H1 (cell line): ENCODE measurements around the gene MTMR8. TPM values are rescaled to one million over a fixed set of nuclear protein-coding genes. Genes with fewer than 3 reads are reported as not detected.

ENCODE experiments used
- CTCF ChIA-PET: fragments of 300-600 bp; sonication (Branson Sonifier 250); formaldehyde crosslinking; loops from one replicate; lab custom pipeline; 2021; ENCODE audit not compliant: partially characterized antibody; lab: Charles Lee
- POLR2A ChIA-PET: fragments of 300-600 bp; sonication (Branson Sonifier 250); formaldehyde crosslinking; loops from one replicate; lab custom pipeline; 2021; ENCODE audit warnings: inconsistent platforms; ENCODE audit not compliant: partially characterized antibody; lab: Charles Lee
- DNase-seq, 2 experiments: peaks; one replicate each; pipeline versions ENCODE4 v3.0.0 to v3.0.0-alpha.2; 2010 to 2022; ENCODE audit warnings: low spot score in 2 of 2, low read depth in 1 of 2, mixed read lengths in 1 of 2
- FAIRE-seq: peaks from 2 replicates; lab custom pipeline; 2011; peaks lifted over from hg19 to GRCh38; lab: Jason Lieb, UNC
- H2AFZ ChIP-seq: 2 replicates; pipeline ENCODE4 v1.8.1; 2012; ENCODE audit warnings: low read length, inconsistent platforms
- H2AK5ac ChIP-seq: 2 replicates; pipeline ENCODE4 v1.6.1; 2013; ENCODE audit warnings: low read depth, low read length
- H2BK120ac ChIP-seq: replicated peaks from 2 replicates; pipeline ENCODE3; 2013; ENCODE audit warnings: low read depth, low read length, inconsistent platforms
- H2BK12ac ChIP-seq: 2 replicates; pipeline ENCODE4 v1.6.1; 2013; ENCODE audit warnings: low read depth, low read length
- H2BK15ac ChIP-seq: 2 replicates; pipeline ENCODE4 v1.6.1; 2013; ENCODE audit warnings: low read length
- H2BK20ac ChIP-seq: 2 replicates; pipeline ENCODE4 v1.6.1; 2013; ENCODE audit warnings: low read length
- H2BK5ac ChIP-seq: 2 replicates; pipeline ENCODE4 v1.6.1; 2013; ENCODE audit warnings: low read depth, low read length
- H3K14ac ChIP-seq: 2 replicates; pipeline ENCODE4 v1.6.1; 2013; ENCODE audit warnings: inconsistent platforms; ENCODE audit not compliant: insufficient read length
- H3K18ac ChIP-seq: 2 replicates; pipeline ENCODE4 v1.6.1; 2013; ENCODE audit warnings: low read length; ENCODE audit errors: extremely low read depth
- H3K23ac ChIP-seq: 2 replicates; pipeline ENCODE4 v1.6.1; 2013; ENCODE audit warnings: inconsistent platforms; ENCODE audit not compliant: insufficient read length
- H3K23me2 ChIP-seq: 2 replicates; pipeline ENCODE4 v1.6.1; 2013; ENCODE audit warnings: low read depth, low read length
- H3K27ac ChIP-seq: 2 replicates; pipeline ENCODE4 v1.6.1; 2011; ENCODE audit warnings: low read depth, low read length, inconsistent platforms
- H3K27me3 ChIP-seq, 4 experiments: replicated peaks in 1 of 4; 1 replicate in 1 of 4; 2 replicates in 3 of 4; pipeline versions ENCODE4 v1.6.1 to v1.8.1; 2011 to 2013; ENCODE audit warnings: low read length in 3 of 4, mild to moderate bottlenecking in 3 of 4, inconsistent platforms in 2 of 4, mixed read lengths in 2 of 4, moderate library complexity in 1 of 4; ENCODE audit not compliant: control insufficient read depth in 3 of 4, insufficient read depth in 3 of 4; ENCODE audit errors: extremely low read depth in 1 of 4
- H3K36me3 ChIP-seq, 4 experiments: 2 replicates each; pipeline versions ENCODE4 v1.6.1 to v1.8.1; 2011 to 2013; ENCODE audit warnings: mild to moderate bottlenecking in 4 of 4, low read length in 3 of 4, moderate library complexity in 2 of 4, control low read depth in 1 of 4, inconsistent platforms in 1 of 4; ENCODE audit not compliant: insufficient read depth in 4 of 4, control insufficient read depth in 2 of 4
- H3K4ac ChIP-seq: replicated peaks from 2 replicates; pipeline ENCODE3; 2013; ENCODE audit warnings: low read length, low read depth, mixed read lengths, inconsistent platforms; ENCODE audit not compliant: insufficient read length
- H3K4me1 ChIP-seq, 4 experiments: replicated peaks in 1 of 4; 1 replicate in 1 of 4; 2 replicates in 3 of 4; pipeline versions ENCODE4 v1.6.1 to v1.8.1; 2011 to 2013; ENCODE audit warnings: low read length in 3 of 4, inconsistent platforms in 2 of 4, mixed read lengths in 1 of 4; ENCODE audit not compliant: insufficient read depth in 4 of 4, control insufficient read depth in 3 of 4
- H3K4me2 ChIP-seq, 2 experiments: 2 replicates each; pipeline versions ENCODE4 v1.6.1 to v1.8.1; 2011 to 2013; ENCODE audit warnings: low read depth in 2 of 2, low read length in 2 of 2, control low read depth in 1 of 2, inconsistent platforms in 1 of 2, mild to moderate bottlenecking in 1 of 2; ENCODE audit not compliant: insufficient read depth in 1 of 2
- H3K4me3 ChIP-seq, 4 experiments: fragments of 200-600, 300-600 bp in 1 of 4; sonication (generic), shearing (Covaris generic), sonication (Bioruptor Twin) in 1 of 4; 2 replicates each; pipeline versions ENCODE4 v1.5.1 to v1.8.1; 2011 to 2016; ENCODE audit warnings: low read length in 4 of 4, low read depth in 3 of 4, control low read depth in 2 of 4, inconsistent platforms in 2 of 4, mild to moderate bottlenecking in 2 of 4, mixed read lengths in 1 of 4, moderate library complexity in 1 of 4; ENCODE audit not compliant: insufficient read depth in 2 of 4; ENCODE audit errors: extremely low read depth in 1 of 4
- H3K56ac ChIP-seq: replicated peaks from 2 replicates; pipeline ENCODE3; 2013; ENCODE audit warnings: low read depth, mild to moderate bottlenecking, mixed read lengths, low read length, inconsistent platforms; ENCODE audit not compliant: insufficient read length
- H3K79me1 ChIP-seq: 2 replicates; pipeline ENCODE4 v1.6.1; 2013; ENCODE audit warnings: low read depth, low read length, control low read depth
- H3K79me2 ChIP-seq, 2 experiments: 2 replicates each; pipeline versions ENCODE4 v1.6.1 to v1.8.1; 2012 to 2013; ENCODE audit warnings: low read length in 2 of 2, mild to moderate bottlenecking in 2 of 2, inconsistent platforms in 1 of 2; ENCODE audit not compliant: insufficient read depth in 2 of 2, control insufficient read depth in 1 of 2
- H3K9ac ChIP-seq, 4 experiments: replicated peaks in 1 of 4; 1 replicate in 1 of 4; 2 replicates in 3 of 4; pipeline versions ENCODE4 v1.6.1 to v1.8.1; 2011 to 2013; ENCODE audit warnings: low read depth in 3 of 4, low read length in 3 of 4, control low read depth in 2 of 4, mild to moderate bottlenecking in 2 of 4, moderate library complexity in 2 of 4, inconsistent platforms in 1 of 4; ENCODE audit errors: extremely low read depth in 1 of 4
- H3K9me3 ChIP-seq, 2 experiments: 2 replicates each; pipeline versions ENCODE4 v1.6.1 to v1.8.1; 2012 to 2013; ENCODE audit warnings: mild to moderate bottlenecking in 2 of 2, moderate library complexity in 2 of 2, control low read depth in 1 of 2, inconsistent platforms in 1 of 2, low read depth in 1 of 2, low read length in 1 of 2, mixed read lengths in 1 of 2; ENCODE audit not compliant: insufficient read depth in 2 of 2
- H4K20me1 ChIP-seq, 2 experiments: replicated peaks in 1 of 2; 2 replicates each; pipeline versions ENCODE3 to v1.8.1; 2011 to 2013; ENCODE audit warnings: inconsistent platforms in 2 of 2, low read length in 2 of 2, mild to moderate bottlenecking in 1 of 2; ENCODE audit not compliant: insufficient read depth in 2 of 2, control insufficient read depth in 1 of 2
- H4K5ac ChIP-seq: 2 replicates; pipeline ENCODE4 v1.6.1; 2013; ENCODE audit warnings: low read length, low read depth, mixed read lengths, inconsistent platforms; ENCODE audit not compliant: insufficient read length
- H4K8ac ChIP-seq: 2 replicates; pipeline ENCODE4 v1.8.0; 2013; ENCODE audit warnings: mild to moderate bottlenecking, moderate library complexity, low read length, inconsistent platforms; ENCODE audit not compliant: insufficient read depth; ENCODE audit errors: extremely low read depth
- H4K91ac ChIP-seq: replicated peaks from 2 replicates; pipeline ENCODE3; 2013; ENCODE audit warnings: low read length, mixed read lengths, inconsistent platforms; ENCODE audit not compliant: insufficient read length
- ATF2 ChIP-seq: IDR thresholded peaks from 2 replicates; pipeline ENCODE4 v1.6.1; 2012; ENCODE audit warnings: low read length, inconsistent platforms
- BRCA1 ChIP-seq: IDR thresholded peaks from 2 replicates; pipeline ENCODE4 v1.6.1; 2012; ENCODE audit warnings: low read depth, low read length, improper control_type of control experiment
- EZH2 ChIP-seq: fragments of 200-600 bp; sonication (generic); IDR thresholded peaks from 2 replicates; pipeline ENCODE4 v1.7.1; 2012; ENCODE audit warnings: low read depth, mild to moderate bottlenecking, moderate library complexity, low read length, inconsistent platforms; ENCODE audit not compliant: severe bottlenecking
- MAFK ChIP-seq: IDR thresholded peaks from 2 replicates; pipeline ENCODE4 v1.6.1; 2012; ENCODE audit warnings: low read depth, mild to moderate bottlenecking, improper control_type of control experiment, low read length
- PHF8 ChIP-seq: fragments of 200-600 bp; sonication (generic); conservative IDR thresholded peaks from 2 replicates; pipeline ENCODE4 v1.7.1; 2012; ENCODE audit warnings: low read depth, mild to moderate bottlenecking, inconsistent platforms, low read length, moderate library complexity
- RAD21 ChIP-seq, 2 experiments: IDR thresholded peaks in 1 of 2; conservative IDR thresholded peaks in 1 of 2; 2 replicates each; pipeline ENCODE4 v1.6.1; 2011; ENCODE audit warnings: low read depth in 2 of 2, low read length in 2 of 2, improper control_type of control experiment in 1 of 2, inconsistent platforms in 1 of 2, mild to moderate bottlenecking in 1 of 2, moderate library complexity in 1 of 2
- RFX5 ChIP-seq: IDR thresholded peaks from 2 replicates; pipeline ENCODE4 v1.6.1; 2011; ENCODE audit warnings: low read depth, low read length, improper control_type of control experiment, borderline replicate concordance
- SIN3A ChIP-seq, 2 experiments: IDR thresholded peaks in 1 of 2; conservative IDR thresholded peaks in 1 of 2; 2 replicates each; pipeline ENCODE4 v1.6.1; 2011 to 2012; ENCODE audit warnings: low read length in 2 of 2, improper control_type of control experiment in 1 of 2, low read depth in 1 of 2, mild to moderate bottlenecking in 1 of 2
- SP2 ChIP-seq: IDR thresholded peaks from 2 replicates; pipeline ENCODE4 v1.6.1; 2012; ENCODE audit warnings: mild to moderate bottlenecking, low read length, inconsistent platforms
- TCF12 ChIP-seq: IDR thresholded peaks from 2 replicates; pipeline ENCODE4 v1.6.1; 2011; ENCODE audit warnings: low read depth, mild to moderate bottlenecking, low read length
- USF2 ChIP-seq: IDR thresholded peaks from 2 replicates; pipeline ENCODE4 v1.6.1; 2011; ENCODE audit warnings: low read length, improper control_type of control experiment
- WGBS, 2 experiments: shearing (Covaris generic) in 1 of 2; methylation state at CpG; one replicate each; pipeline versions ENCODE4 v1.1.6 to v1.1.7; 2013 to 2015; ENCODE audit warnings: low lambda C conversion rate in 2 of 2, mixed read lengths in 2 of 2, inconsistent platforms in 1 of 2, low coverage in 1 of 2, missing lambda C conversion rate in 1 of 2; ENCODE audit not compliant: insufficient replicate concordance in 2 of 2, insufficient coverage in 1 of 2, insufficient read length in 1 of 2; ENCODE audit errors: extremely low coverage in 1 of 2, missing lambda C conversion rate in 1 of 2; 5-methylcytosine and 5-hydroxymethylcytosine counted together
- polyA plus RNA-seq, 7 experiments: library from polyadenylated mRNA; depleted of rRNA in 3 of 7; stranded (reverse) in 5 of 7; unstranded in 2 of 7; fragments of >200 nt in 5 of 7; fragments of 200-250 nt in 2 of 7; gene quantifications; 1 replicate in 5 of 7; 2 replicates in 1 of 7; 4 replicates in 1 of 7; pipeline versions ENCODE4 v1.2.1 to v1.2.3, GENCODE V29; 2011 to 2013; ENCODE audit warnings: missing spikeins in 2 of 7, mixed read lengths in 2 of 7
- total RNA-seq: library from RNA; stranded (reverse); fragmentation: NEBNext Ultra II Directional; extraction: Animal tissue kit (Norgen Biotek cat#: 25700); gene quantifications from 2 replicates; pipeline ENCODE4 v1.2.1, GENCODE V29; 2021

The MTMR8 gene
- total and polyA plus RNA-seq, 2 of the 8 experiments (the other 6 are each of a cell fraction or from before 2014, with no cell fraction given), result 1.3 to 6.3 TPM

- no peak overlapping the region for H3K4ac ChIP-seq
- H4K91ac ChIP-seq, result no peak overlapping the region
- FAIRE-seq (no peak), DNase-seq (no peak)
- H3K79me1 ChIP-seq, result no peaks in the 10 kb centered on the region
- no peaks in the 10 kb centered on the region for H4K20me1 ChIP-seq
- H2AK5ac ChIP-seq, result no peak overlapping the region
- no peak overlapping the region for H3K4me2 ChIP-seq
- H3K9ac ChIP-seq, result no peak overlapping the region
- H3K18ac ChIP-seq, result no peak overlapping the region
- H3K27ac ChIP-seq, result no peak overlapping the region
- no peak overlapping the region for H2BK12ac ChIP-seq
- no peaks in the 10 kb centered on the region for H3K27me3 ChIP-seq
- no peak overlapping the region for H3K14ac ChIP-seq
- CTCF ChIA-PET, result no interaction called here
- no peaks in the 10 kb centered on the region for H3K36me3 ChIP-seq
- no peak overlapping the region for H2BK120ac ChIP-seq
- H3K56ac ChIP-seq, result no peak overlapping the region
- no peak overlapping the region for H2AFZ ChIP-seq
- H2BK20ac ChIP-seq, result no peak overlapping the region
- H3K79me2 ChIP-seq, result no peaks in the 10 kb centered on the region
- H3K9me3 ChIP-seq, result no peaks in the 10 kb centered on the region
- no peak overlapping the region for H2BK5ac ChIP-seq
- no peak overlapping the region for H3K23ac ChIP-seq
- H4K8ac ChIP-seq, result no peak overlapping the region
- POLR2A ChIA-PET, result no interaction called here
- H3K4me3 ChIP-seq, result no peak overlapping the region
- WGBS, 2 experiments, result 58% methylated on average over 1 of the region's 1 CpG; no CpG with 5 or more reads in 1 of the 2 experiments
- H3K4me1 ChIP-seq, result no peaks in the 10 kb centered on the region
- H2BK15ac ChIP-seq, result no peak overlapping the region
- H3K23me2 ChIP-seq, result no peaks in the 10 kb centered on the region
- H4K5ac ChIP-seq, result no peak overlapping the region
- TF ChIP-seq EZH2, result no peak
- TF ChIP-seq ATF2, result no peak
- no peak for TF ChIP-seq RFX5
- no peak for TF ChIP-seq PHF8
- no peak for TF ChIP-seq SIN3A (conservative IDR thresholded peaks at IDR 0.05 in 1 of 2, IDR thresholded peaks at IDR 0.05 in 1 of 2; ENCODE audit: low read depth in 1 of 2, low read length in 2 of 2)
- no peak for TF ChIP-seq MAFK
- TF ChIP-seq SP2, result no peak
- no peak for TF ChIP-seq RAD21 (IDR thresholded peaks at IDR 0.05 in 1 of 2, conservative IDR thresholded peaks at IDR 0.05 in 1 of 2; ENCODE audit: low read depth in 2 of 2, low read length in 2 of 2)
- TF ChIP-seq BRCA1, result no peak
- no peak for TF ChIP-seq USF2
- TF ChIP-seq TCF12, result no peak
These were observed 52.4 kb downstream of the MTMR8 start for GRCh38 chrX:64342811-64343210.
